ENCODE data around the gene C6orf118.

GRCh38 chr6:165301372-165302246, 7.8 kb downstream of the C6orf118 start:
- no peak for TF ChIP-seq EZH2 (IDR thresholded peaks at IDR 0.05; ENCODE audit: low read depth, low read length, severe bottlenecking)
- no peak for TF ChIP-seq CTCF (IDR thresholded peaks at IDR 0.05; ENCODE audit: control extremely low read depth in 1 of 3, insufficient read depth in 1 of 3, low read depth in 1 of 3, low read length in 3 of 3)
- no peak for TF ChIP-seq POLR2A (IDR thresholded peaks at IDR 0.05; ENCODE audit: control extremely low read depth in 1 of 2, low read depth in 2 of 2, low read length in 2 of 2)
- no peak for TF ChIP-seq POLR2AphosphoS5 (IDR thresholded peaks at IDR 0.05; ENCODE audit: low read depth, low read length)
- TF ChIP-seq FOSL1 (IDR thresholded peaks at IDR 0.05; ENCODE audit: insufficient read depth, low read depth, low read length), result no peak
- TF ChIP-seq SP2 (IDR thresholded peaks at IDR 0.05; ENCODE audit: low read length), result no peak
- TF ChIP-seq SUZ12 (IDR thresholded peaks at IDR 0.05; ENCODE audit: low read length), result no peak
- TF ChIP-seq SRF (IDR thresholded peaks at IDR 0.05; ENCODE audit: low read depth, low read length), result no peak
- TF ChIP-seq SAP30 (IDR thresholded peaks at IDR 0.05; ENCODE audit: insufficient read depth, insufficient replicate concordance, low read length), result no peak
